Measurements from ENCODE around the gene UROS. TPM values are rescaled to one million over a fixed set of nuclear protein-coding genes. Genes with fewer than 3 reads are reported as not detected.

Gene UROS
- polyA plus RNA-seq, 1 donor from 2014 or later: 103 TPM

DNA sequence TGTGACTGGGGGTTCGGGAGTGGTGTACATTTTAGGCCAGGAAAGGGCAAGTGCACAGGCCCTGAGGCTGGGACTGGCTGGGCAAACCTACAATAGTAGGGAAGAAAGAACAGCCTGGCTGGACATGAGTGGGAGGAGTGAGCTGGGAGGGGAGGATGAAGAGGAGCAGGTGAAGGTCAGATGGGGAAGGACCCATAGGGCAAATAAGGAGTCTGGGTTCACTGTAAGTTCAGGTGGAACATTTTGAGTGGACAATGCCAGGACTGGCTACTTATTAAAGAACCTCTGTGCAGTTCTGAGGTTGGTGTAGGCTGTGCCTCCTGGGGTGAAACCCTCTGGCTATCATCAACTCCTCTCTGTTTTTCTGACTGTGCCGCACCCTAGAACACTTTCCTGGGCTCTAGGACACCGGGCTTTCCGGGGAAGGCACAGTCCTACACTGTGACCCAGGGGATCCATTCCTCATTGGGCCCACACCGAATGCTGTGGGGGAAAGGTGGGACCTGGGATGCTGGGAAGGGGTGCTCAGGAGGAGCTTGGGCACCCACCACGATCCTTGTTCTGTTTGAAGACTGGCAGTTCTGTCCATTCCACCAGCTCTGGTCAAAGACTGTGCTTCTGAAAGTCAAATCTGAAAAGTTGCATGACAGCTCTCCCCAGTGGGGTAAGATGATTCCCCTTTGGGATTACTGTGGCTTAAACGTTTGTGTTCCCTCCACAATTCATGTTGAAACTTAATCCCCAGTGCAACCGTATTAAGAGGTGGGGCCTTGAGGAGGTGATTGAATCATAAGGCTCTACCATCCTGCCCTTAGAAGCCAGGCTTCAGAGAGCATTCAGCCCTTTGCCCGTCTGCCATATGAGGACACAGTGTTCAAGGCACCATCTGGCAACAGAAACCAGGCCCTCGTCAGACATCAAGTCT is 43.4 kb downstream of the UROS start:
- no peak overlapping the region for H2AFZ ChIP-seq (ENCODE audit: low read depth, low read length)
- H3K9me2 ChIP-seq (ENCODE audit: insufficient read depth, low read length): no peaks in the 10 kb centered on the region
- no peaks in the 10 kb centered on the region for H3K9me3 ChIP-seq (ENCODE audit: low read length)
- H4K20me1 ChIP-seq (ENCODE audit: insufficient read depth): no peaks in the 10 kb centered on the region
- H3F3A ChIP-seq (ENCODE audit: insufficient read depth, low read length, poor library complexity, severe bottlenecking): no peaks in the 10 kb centered on the region
- no peak overlapping the region for H3K27ac ChIP-seq (ENCODE audit: low read length)
- H3K9ac ChIP-seq (ENCODE audit: low read length): no peak overlapping the region
- no peak overlapping the region for H3K4me3 ChIP-seq (ENCODE audit: low read length)
- H3K4me2 ChIP-seq (ENCODE audit: low read length): no peak overlapping the region
- TF ChIP-seq RAD21 (conservative IDR thresholded peaks at IDR 0.05) (no peak), SMC3 (conservative IDR thresholded peaks at IDR 0.05; ENCODE audit: poor library complexity) (no peak), EZH2 (IDR thresholded peaks at IDR 0.05; ENCODE audit: borderline replicate concordance, insufficient read depth, low read length, poor library complexity, severe bottlenecking) (no peak), EP300 (conservative IDR thresholded peaks at IDR 0.05; ENCODE audit: poor library complexity, severe bottlenecking) (no peak), POLR2AphosphoS5 (IDR thresholded peaks at IDR 0.05) (no peak)
- no peaks in the 10 kb centered on the region for H3K27me3 ChIP-seq (ENCODE audit: insufficient read depth, low read depth, low read length)
- H3K79me2 ChIP-seq (replicated peaks; ENCODE audit: insufficient read depth, low read length): no peaks in the 10 kb centered on the region
- no peaks in the 10 kb centered on the region for H3K36me3 ChIP-seq (ENCODE audit: insufficient read depth, low read length)

DNA sequence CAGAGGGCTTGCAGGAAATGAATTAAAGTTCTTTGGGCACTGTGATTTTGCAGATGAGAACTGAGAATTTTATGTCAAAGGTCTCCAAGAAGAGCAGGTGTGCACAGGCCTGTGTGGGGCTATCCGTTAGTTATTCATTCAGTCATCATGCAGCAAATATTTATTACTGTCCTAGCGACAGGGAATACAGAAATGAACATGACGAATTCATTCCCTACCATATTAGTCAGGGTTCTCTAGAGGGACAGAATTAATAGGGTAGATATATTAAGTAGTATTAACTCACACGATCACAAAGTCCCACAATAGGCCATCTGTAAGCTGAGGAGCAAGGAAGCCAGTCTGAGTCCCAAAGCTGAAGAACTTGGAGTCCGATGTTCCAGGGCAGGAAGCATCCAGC is 44.5 kb downstream of the UROS start:
- no peaks in the 10 kb centered on the region for H4K20me1 ChIP-seq (ENCODE audit: insufficient read depth)
- H3F3A ChIP-seq (ENCODE audit: insufficient read depth, low read length, poor library complexity, severe bottlenecking): no peaks in the 10 kb centered on the region
- H2AFZ ChIP-seq (ENCODE audit: low read depth, low read length): no peak overlapping the region
- H3K27ac ChIP-seq (ENCODE audit: low read length): no peak overlapping the region
- H3K79me2 ChIP-seq (replicated peaks; ENCODE audit: insufficient read depth, low read length): no peaks in the 10 kb centered on the region
- no peak for TF ChIP-seq SMC3 (conservative IDR thresholded peaks at IDR 0.05; ENCODE audit: poor library complexity)
- no peak for TF ChIP-seq RAD21 (conservative IDR thresholded peaks at IDR 0.05)
- TF ChIP-seq TAF1 (IDR thresholded peaks at IDR 0.05; ENCODE audit: low read depth): no peak
- TF ChIP-seq, protein P1, sequence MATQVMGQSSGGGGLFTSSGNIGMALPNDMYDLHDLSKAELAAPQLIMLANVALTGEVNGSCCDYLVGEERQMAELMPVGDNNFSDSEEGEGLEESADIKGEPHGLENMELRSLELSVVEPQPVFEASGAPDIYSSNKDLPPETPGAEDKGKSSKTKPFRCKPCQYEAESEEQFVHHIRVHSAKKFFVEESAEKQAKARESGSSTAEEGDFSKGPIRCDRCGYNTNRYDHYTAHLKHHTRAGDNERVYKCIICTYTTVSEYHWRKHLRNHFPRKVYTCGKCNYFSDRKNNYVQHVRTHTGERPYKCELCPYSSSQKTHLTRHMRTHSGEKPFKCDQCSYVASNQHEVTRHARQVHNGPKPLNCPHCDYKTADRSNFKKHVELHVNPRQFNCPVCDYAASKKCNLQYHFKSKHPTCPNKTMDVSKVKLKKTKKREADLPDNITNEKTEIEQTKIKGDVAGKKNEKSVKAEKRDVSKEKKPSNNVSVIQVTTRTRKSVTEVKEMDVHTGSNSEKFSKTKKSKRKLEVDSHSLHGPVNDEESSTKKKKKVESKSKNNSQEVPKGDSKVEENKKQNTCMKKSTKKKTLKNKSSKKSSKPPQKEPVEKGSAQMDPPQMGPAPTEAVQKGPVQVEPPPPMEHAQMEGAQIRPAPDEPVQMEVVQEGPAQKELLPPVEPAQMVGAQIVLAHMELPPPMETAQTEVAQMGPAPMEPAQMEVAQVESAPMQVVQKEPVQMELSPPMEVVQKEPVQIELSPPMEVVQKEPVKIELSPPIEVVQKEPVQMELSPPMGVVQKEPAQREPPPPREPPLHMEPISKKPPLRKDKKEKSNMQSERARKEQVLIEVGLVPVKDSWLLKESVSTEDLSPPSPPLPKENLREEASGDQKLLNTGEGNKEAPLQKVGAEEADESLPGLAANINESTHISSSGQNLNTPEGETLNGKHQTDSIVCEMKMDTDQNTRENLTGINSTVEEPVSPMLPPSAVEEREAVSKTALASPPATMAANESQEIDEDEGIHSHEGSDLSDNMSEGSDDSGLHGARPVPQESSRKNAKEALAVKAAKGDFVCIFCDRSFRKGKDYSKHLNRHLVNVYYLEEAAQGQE (IDR thresholded peaks at IDR 0.05; ENCODE audit: borderline replicate concordance): no peak
- no peak for TF ChIP-seq POLR2AphosphoS5 (IDR thresholded peaks at IDR 0.05)
- TF ChIP-seq EP300 (conservative IDR thresholded peaks at IDR 0.05; ENCODE audit: poor library complexity, severe bottlenecking): no peak
- TF ChIP-seq, protein P2, sequence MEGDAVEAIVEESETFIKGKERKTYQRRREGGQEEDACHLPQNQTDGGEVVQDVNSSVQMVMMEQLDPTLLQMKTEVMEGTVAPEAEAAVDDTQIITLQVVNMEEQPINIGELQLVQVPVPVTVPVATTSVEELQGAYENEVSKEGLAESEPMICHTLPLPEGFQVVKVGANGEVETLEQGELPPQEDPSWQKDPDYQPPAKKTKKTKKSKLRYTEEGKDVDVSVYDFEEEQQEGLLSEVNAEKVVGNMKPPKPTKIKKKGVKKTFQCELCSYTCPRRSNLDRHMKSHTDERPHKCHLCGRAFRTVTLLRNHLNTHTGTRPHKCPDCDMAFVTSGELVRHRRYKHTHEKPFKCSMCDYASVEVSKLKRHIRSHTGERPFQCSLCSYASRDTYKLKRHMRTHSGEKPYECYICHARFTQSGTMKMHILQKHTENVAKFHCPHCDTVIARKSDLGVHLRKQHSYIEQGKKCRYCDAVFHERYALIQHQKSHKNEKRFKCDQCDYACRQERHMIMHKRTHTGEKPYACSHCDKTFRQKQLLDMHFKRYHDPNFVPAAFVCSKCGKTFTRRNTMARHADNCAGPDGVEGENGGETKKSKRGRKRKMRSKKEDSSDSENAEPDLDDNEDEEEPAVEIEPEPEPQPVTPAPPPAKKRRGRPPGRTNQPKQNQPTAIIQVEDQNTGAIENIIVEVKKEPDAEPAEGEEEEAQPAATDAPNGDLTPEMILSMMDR (IDR thresholded peaks at IDR 0.05; ENCODE audit: poor library complexity, severe bottlenecking): no peak
- TF ChIP-seq EZH2 (IDR thresholded peaks at IDR 0.05; ENCODE audit: borderline replicate concordance, insufficient read depth, low read length, poor library complexity, severe bottlenecking): no peak
- TF ChIP-seq MXI1 (conservative IDR thresholded peaks at IDR 0.05; ENCODE audit: poor library complexity, severe bottlenecking): no peak
- no peak overlapping the region for H3K9ac ChIP-seq (ENCODE audit: low read length)
- H3K9me2 ChIP-seq (ENCODE audit: insufficient read depth, low read length): no peaks in the 10 kb centered on the region
- H3K36me3 ChIP-seq (ENCODE audit: insufficient read depth, low read length): no peaks in the 10 kb centered on the region
- H3K4me2 ChIP-seq (ENCODE audit: low read length): no peak overlapping the region
- H3K9me3 ChIP-seq (ENCODE audit: low read length): no peaks in the 10 kb centered on the region
- H3K4me3 ChIP-seq (ENCODE audit: low read length): no peak overlapping the region
- H3K27me3 ChIP-seq (ENCODE audit: insufficient read depth, low read depth, low read length): no peaks in the 10 kb centered on the region

Measured in neural cell (in vitro differentiated cells).